HT1080 (cell line): ENCODE data around the gene PIP5KL1. TPM values are rescaled to one million over a fixed set of nuclear protein-coding genes. Genes with fewer than 3 reads are reported as not detected.
A peak's percentile ranks its signal among the peaks of the same experiment; 100 is the strongest.

Source experiments
- DNase-seq: peaks from one replicate; pipeline ENCODE4 v3.0.0-alpha.2; 2015; ENCODE audit warnings: low read depth
- total RNA-seq: library from RNA; depleted of rRNA; stranded (reverse); fragments of >200 nt; shearing (Covaris generic); gene quantifications from 2 replicates; pipeline ENCODE4 v1.2.3, GENCODE V29; 2014

Gene PIP5KL1
- total RNA-seq, 1 experiment from 2014 or later = 0.98 TPM

- peak; percentile 69 for DNase-seq
Measured at GRCh38 chr9:127916720-127917581, 13.6 kb downstream of the PIP5KL1 start, which contains the start of gene ST6GALNAC4. Gene ST6GALNAC4, minus strand, starts transcription at chr9:127917041. Its CDS starts 622 bp downstream, at chr9:127916419.

GRCh38 chr9:127915801-127916719 is 14.5 kb downstream of the PIP5KL1 start:
- DNase-seq = no peak

GRCh38 chr9:127915325-127915752 is 15.2 kb downstream of the PIP5KL1 start:
- DNase-seq = no peak

- no peak for DNase-seq
Measured at GRCh38 chr9:127913682-127914081, 16.9 kb downstream of the PIP5KL1 start.

- DNase-seq = no peak
Measured at GRCh38 chr9:127912882-127913281, 17.7 kb downstream of the PIP5KL1 start.

- DNase-seq = no peak
Measured at GRCh38 chr9:127912296-127912695, 18.3 kb downstream of the PIP5KL1 start.

GRCh38 chr9:127910613-127911205 is 19.9 kb downstream of the PIP5KL1 start:
- DNase-seq = peak; percentile 37

GRCh38 chr9:127909839-127910273 is 20.7 kb downstream of the PIP5KL1 start:
- no peak for DNase-seq

- no peak for DNase-seq
Measured at GRCh38 chr9:127908660-127908926, 22.0 kb downstream of the PIP5KL1 start.

- no peak for DNase-seq
Measured at GRCh38 chr9:127907867-127908659, 22.5 kb downstream of the PIP5KL1 start.

GRCh38 chr9:127905788-127906191 is 24.8 kb downstream of the PIP5KL1 start:
- DNase-seq = no peak

GRCh38 chr9:127905004-127905728 is 25.4 kb downstream of the PIP5KL1 start:
- DNase-seq = no peak

GRCh38 chr9:127904561-127905003 is 26.0 kb downstream of the PIP5KL1 start:
- no peak for DNase-seq

GRCh38 chr9:127903557-127904475 is 26.8 kb downstream of the PIP5KL1 start:
- no peak for DNase-seq

GRCh38 chr9:127899128-127899943 is 31.2 kb downstream of the PIP5KL1 start, which contains the start of gene ST6GALNAC6:
Gene ST6GALNAC6, minus strand, starts transcription at chr9:127899603. Its CDS starts 1,622 bp downstream, at chr9:127897981.
- DNase-seq = no peak

GRCh38 chr9:127898433-127899127 is 32.0 kb downstream of the PIP5KL1 start:
- no peak for DNase-seq

- no peak for DNase-seq
Measured at GRCh38 chr9:127897193-127897692, 33.3 kb downstream of the PIP5KL1 start.
